ENCODE results near the gene GOLIM4. TPM values are rescaled to one million over a fixed set of nuclear protein-coding genes. Genes with fewer than 3 reads are reported as not detected.
"Not testable (repeated sequence)": the region's sequence is repeated elsewhere in the genome, so short reads cannot be mapped to it uniquely, and the experiment has no call there.

GOLIM4 gene
- 10 to 100 TPM; 95.4 to 97.6 TPM for total RNA-seq
- long read RNA-seq, full-length matches to known transcripts, result 19 of 71 reads
- long read RNA-seq, partial matches to known transcripts, result 39 of 71 reads
- long read RNA-seq, other reads (novel, unspliced or antisense), result 13 of 71 reads

- DNase-seq (peak; percentile 92 to 98), ATAC-seq (peak; percentile 79)
- intact Hi-C loops (cut with DNase I, micrococcal nuclease), result no loop called here
Measured at GRCh38 chr3:168095611-168096209, at the start of gene GOLIM4. Gene GOLIM4 (minus strand): TSS chr3:168095924. CDS start chr3:168095285, 639 bp downstream.

- DNase-seq (no peak), ATAC-seq (no peak)
- intact Hi-C loops (cut with DNase I, micrococcal nuclease), result no loop called here
Measured at GRCh38 chr3:168141405-168141998, 45.8 kb upstream of the GOLIM4 start.

- no peak for DNase-seq
- no peak for ATAC-seq
- intact Hi-C loops (cut with DNase I, micrococcal nuclease), result no loop called here
Measured at GRCh38 chr3:168139947-168140346, 44.2 kb upstream of the GOLIM4 start.

GRCh38 chr3:168138421-168138820 is 42.7 kb upstream of the GOLIM4 start:
- ATAC-seq, result no peak
- DNase-seq, result no peak
- intact Hi-C loops (cut with DNase I, micrococcal nuclease), result no loop called here

GRCh38 chr3:168134931-168135330 is 39.2 kb upstream of the GOLIM4 start:
- DNase-seq (no peak), ATAC-seq (no peak)
- intact Hi-C loops (cut with DNase I, micrococcal nuclease), result no loop called here

- ATAC-seq; intact Hi-C loops (cut with DNase I, micrococcal nuclease); DNase-seq: not testable (repeated sequence)
Measured at GRCh38 chr3:168130250-168130649, 34.5 kb upstream of the GOLIM4 start.

- ATAC-seq; intact Hi-C loops (cut with DNase I, micrococcal nuclease); DNase-seq: not testable (repeated sequence)
Measured at GRCh38 chr3:168128463-168128862, 32.7 kb upstream of the GOLIM4 start.

- no peak for DNase-seq
- intact Hi-C loops (cut with DNase I, micrococcal nuclease), result no loop called here
- no peak for ATAC-seq
Measured at GRCh38 chr3:168127466-168127865, 31.7 kb upstream of the GOLIM4 start.

- ATAC-seq, result peak; percentile 51
- DNase-seq, result no peak
- intact Hi-C loops (cut with DNase I, micrococcal nuclease), result no loop called here
Measured at GRCh38 chr3:168124791-168125190, 29.1 kb upstream of the GOLIM4 start.

- no peak for DNase-seq
Measured at GRCh38 chr3:168124291-168124690, 28.6 kb upstream of the GOLIM4 start.

GRCh38 chr3:168123201-168124176 is 27.8 kb upstream of the GOLIM4 start:
- intact Hi-C loops (cut with DNase I, micrococcal nuclease), result no loop called here
- peak; percentile 70 for ATAC-seq
- DNase-seq, result no peak

More at GRCh38 chr3:168124291-168124690, 28.6 kb upstream of the GOLIM4 start:
- ATAC-seq, result no peak
- intact Hi-C loops (cut with DNase I, micrococcal nuclease), result no loop called here

- DNase-seq (peak in 1 of 2 donors; percentile 34), ATAC-seq (no peak)
- intact Hi-C loops (cut with DNase I, micrococcal nuclease), result no loop called here
Measured at GRCh38 chr3:168121184-168122017, 25.7 kb upstream of the GOLIM4 start.

GRCh38 chr3:168117853-168118313 is 22.2 kb upstream of the GOLIM4 start:
- no peak for DNase-seq
- intact Hi-C loops (cut with DNase I, micrococcal nuclease), result no loop called here

GRCh38 chr3:168117059-168117458 is 21.3 kb upstream of the GOLIM4 start:
- ATAC-seq, result peak; percentile 84
- intact Hi-C loops (cut with DNase I, micrococcal nuclease), result no loop called here
- peak in 1 of 2 donors; percentile 15 for DNase-seq

More at GRCh38 chr3:168117853-168118313, 22.2 kb upstream of the GOLIM4 start:
- ATAC-seq, result peak; percentile 82

GRCh38 chr3:168116279-168116678 is 20.6 kb upstream of the GOLIM4 start:
- intact Hi-C loops (cut with DNase I, micrococcal nuclease), result no loop called here
- ATAC-seq (peak; percentile 28), DNase-seq (peak; percentile 8 to 35)

- DNase-seq, result no peak
- ATAC-seq, result no peak
- intact Hi-C loops (cut with DNase I, micrococcal nuclease), result no loop called here
Measured at GRCh38 chr3:168113848-168114247, 18.1 kb upstream of the GOLIM4 start.

- ATAC-seq (no peak), DNase-seq (no peak)
- intact Hi-C loops (cut with DNase I, micrococcal nuclease), result no loop called here
Measured at GRCh38 chr3:168112894-168113293, 17.2 kb upstream of the GOLIM4 start.

GRCh38 chr3:168104361-168104760 is 8.6 kb upstream of the GOLIM4 start:
- DNase-seq (no peak), ATAC-seq (no peak)
- intact Hi-C loops (cut with DNase I, micrococcal nuclease), result no loop called here

All from left colon (tissue), 2 donors.